ENCODE results near the gene CDC14B. TPM values are rescaled to one million over a fixed set of nuclear protein-coding genes. Genes with fewer than 3 reads are reported as not detected.

Gene CDC14B
- total and polyA plus RNA-seq, 4 donors, result 2.9 to 29.8 (median 8.0) TPM

DNA sequence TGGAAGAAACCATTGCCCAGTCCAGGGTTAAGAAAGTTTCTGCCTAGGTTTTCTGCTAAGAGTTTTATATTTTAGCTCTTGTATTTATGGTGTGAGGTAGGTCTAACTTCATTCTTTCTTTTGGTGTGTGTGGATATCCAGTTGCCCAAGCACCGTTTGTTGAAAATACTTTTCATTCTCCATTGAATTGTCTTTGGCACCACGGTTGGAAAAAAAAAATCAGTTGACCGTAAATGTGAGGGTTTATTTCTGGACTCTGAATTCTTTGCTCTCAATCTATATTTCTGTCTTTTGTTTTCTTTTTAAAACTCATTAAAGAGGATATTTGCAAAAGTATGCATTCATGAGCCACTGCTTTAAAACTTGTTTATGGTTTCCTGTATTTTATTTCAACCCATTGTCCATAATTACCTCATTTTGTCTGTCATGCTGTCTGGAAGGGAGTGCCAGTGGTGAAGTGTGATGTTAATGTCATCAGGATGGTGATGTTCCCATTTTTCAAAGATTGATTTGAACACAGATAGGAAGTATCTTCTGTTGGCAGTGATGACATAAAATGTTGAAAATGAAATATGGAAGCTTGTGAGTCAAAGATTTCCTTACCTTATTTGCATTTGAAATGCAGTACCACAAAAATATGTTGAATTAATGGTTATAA is 135.8 kb downstream of the CDC14B start:
- H3K9ac ChIP-seq (ENCODE audit: insufficient read depth in 1 of 2, low read length in 2 of 2), result no peak overlapping the region
- no peaks in the 10 kb centered on the region for H3K9me3 ChIP-seq (ENCODE audit: control insufficient read depth in 4 of 4, insufficient read depth in 3 of 4, low read length in 3 of 4)
- H3K27me3 ChIP-seq (ENCODE audit: control insufficient read depth in 3 of 3, insufficient read depth in 3 of 3, low read length in 2 of 3), result no peaks in the 10 kb centered on the region
- no peak overlapping the region for H3K4me3 ChIP-seq
- H3K4me1 ChIP-seq (ENCODE audit: control insufficient read depth in 5 of 5, insufficient read depth in 5 of 5, low read length in 5 of 5), result peaks cover 0 to 6% (median 0%) of the 10 kb centered on the region in 5 donors
- DNase-seq (no peak), ATAC-seq (ENCODE audit: insufficient read depth, low FRiP score) (no peak)
- TF ChIP-seq, protein P1, sequence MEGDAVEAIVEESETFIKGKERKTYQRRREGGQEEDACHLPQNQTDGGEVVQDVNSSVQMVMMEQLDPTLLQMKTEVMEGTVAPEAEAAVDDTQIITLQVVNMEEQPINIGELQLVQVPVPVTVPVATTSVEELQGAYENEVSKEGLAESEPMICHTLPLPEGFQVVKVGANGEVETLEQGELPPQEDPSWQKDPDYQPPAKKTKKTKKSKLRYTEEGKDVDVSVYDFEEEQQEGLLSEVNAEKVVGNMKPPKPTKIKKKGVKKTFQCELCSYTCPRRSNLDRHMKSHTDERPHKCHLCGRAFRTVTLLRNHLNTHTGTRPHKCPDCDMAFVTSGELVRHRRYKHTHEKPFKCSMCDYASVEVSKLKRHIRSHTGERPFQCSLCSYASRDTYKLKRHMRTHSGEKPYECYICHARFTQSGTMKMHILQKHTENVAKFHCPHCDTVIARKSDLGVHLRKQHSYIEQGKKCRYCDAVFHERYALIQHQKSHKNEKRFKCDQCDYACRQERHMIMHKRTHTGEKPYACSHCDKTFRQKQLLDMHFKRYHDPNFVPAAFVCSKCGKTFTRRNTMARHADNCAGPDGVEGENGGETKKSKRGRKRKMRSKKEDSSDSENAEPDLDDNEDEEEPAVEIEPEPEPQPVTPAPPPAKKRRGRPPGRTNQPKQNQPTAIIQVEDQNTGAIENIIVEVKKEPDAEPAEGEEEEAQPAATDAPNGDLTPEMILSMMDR (IDR thresholded peaks at IDR 0.05; ENCODE audit: control extremely low read depth, extremely low read depth), result no peak
- H3K27ac ChIP-seq (ENCODE audit: low read depth in 1 of 2, low read length in 1 of 2), result no peak overlapping the region
- 57 to 61% methylated on average over 3 of the region's 3 CpGs for WGBS, 2 donors
- peaks cover 0 to 25% (median 12%) of the 10 kb centered on the region in 4 donors for H3K36me3 ChIP-seq (ENCODE audit: control insufficient read depth in 4 of 4, insufficient read depth in 4 of 4, low read length in 4 of 4)

DNA sequence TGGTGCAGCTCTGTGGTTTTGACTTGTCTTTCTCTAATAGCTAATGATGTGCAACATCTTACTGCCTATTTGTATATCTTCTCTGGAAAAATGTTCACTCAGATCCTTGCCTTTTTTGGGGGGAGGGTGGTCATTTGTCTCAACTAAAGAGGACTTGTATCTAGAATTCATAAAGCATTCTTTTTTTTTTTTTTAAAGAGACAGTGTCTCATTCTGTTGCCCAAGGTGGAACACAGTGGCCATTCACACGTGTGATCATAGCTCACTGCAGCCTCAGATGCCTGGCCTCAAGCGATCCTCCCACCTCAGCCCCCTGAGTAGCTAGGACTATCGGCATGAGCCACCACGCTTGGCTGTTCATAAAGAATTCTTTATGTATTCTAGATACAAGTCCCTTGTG is 136.4 kb downstream of the CDC14B start:
- H3K27ac ChIP-seq (ENCODE audit: low read depth in 1 of 2, low read length in 1 of 2), result no peak overlapping the region
- TF ChIP-seq, protein P1 (IDR thresholded peaks at IDR 0.05; ENCODE audit: control extremely low read depth, extremely low read depth), result no peak

DNA sequence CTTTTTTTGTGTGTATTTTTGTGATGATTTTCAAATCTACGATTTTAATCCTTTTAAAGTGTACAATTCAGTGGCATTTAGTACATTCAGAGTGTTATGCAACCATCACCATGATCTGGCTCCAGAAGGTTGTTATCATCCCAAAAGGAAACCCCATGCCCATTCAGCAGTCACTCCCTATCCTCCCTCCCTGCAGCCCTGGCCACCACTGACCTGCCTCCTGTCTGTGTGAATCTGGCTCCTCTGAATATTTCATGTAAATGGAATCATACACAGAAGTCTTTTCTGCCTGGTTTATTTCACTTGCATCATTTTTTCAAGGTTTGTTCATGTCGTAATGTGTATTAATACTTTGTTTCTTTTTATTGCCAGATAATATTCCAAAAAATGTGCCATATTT is 137.2 kb downstream of the CDC14B start:
- Histone ChIP-seq H3K9ac (ENCODE audit: insufficient read depth in 1 of 2, low read length in 2 of 2) (no peak overlapping the region), H3K27ac (ENCODE audit: low read depth in 1 of 2, low read length in 1 of 2) (no peak overlapping the region), H3K36me3 (ENCODE audit: control insufficient read depth in 4 of 4, insufficient read depth in 4 of 4, low read length in 4 of 4) (peaks cover 0 to 17% (median 4%) of the 10 kb centered on the region in 4 donors), H3K9me3 (ENCODE audit: control insufficient read depth in 4 of 4, insufficient read depth in 3 of 4, low read length in 3 of 4) (no peaks in the 10 kb centered on the region), H3K27me3 (ENCODE audit: control insufficient read depth in 3 of 3, insufficient read depth in 3 of 3, low read length in 2 of 3) (no peaks in the 10 kb centered on the region), H3K4me1 (ENCODE audit: control insufficient read depth in 5 of 5, insufficient read depth in 5 of 5, low read length in 5 of 5) (peaks cover 0 to 3% (median 0%) of the 10 kb centered on the region in 5 donors), H3K4me3 (no peak overlapping the region)
- no peak for ATAC-seq (ENCODE audit: insufficient read depth, low FRiP score)
- no peak for DNase-seq
- 94 to 96% methylated on average over 2 of the region's 2 CpGs for WGBS, 2 donors
- TF ChIP-seq, protein P1 (IDR thresholded peaks at IDR 0.05; ENCODE audit: control extremely low read depth, extremely low read depth), result no peak

More for the DNA sequence above, 136.4 kb downstream of the CDC14B start:
- no peak for DNase-seq
- Histone ChIP-seq H3K9ac (ENCODE audit: insufficient read depth in 1 of 2, low read length in 2 of 2) (no peak overlapping the region), H3K9me3 (ENCODE audit: control insufficient read depth in 4 of 4, insufficient read depth in 3 of 4, low read length in 3 of 4) (no peaks in the 10 kb centered on the region), H3K36me3 (ENCODE audit: control insufficient read depth in 4 of 4, insufficient read depth in 4 of 4, low read length in 4 of 4) (peaks cover 0 to 18% (median 5%) of the 10 kb centered on the region in 4 donors), H3K27me3 (ENCODE audit: control insufficient read depth in 3 of 3, insufficient read depth in 3 of 3, low read length in 2 of 3) (no peaks in the 10 kb centered on the region), H3K4me1 (ENCODE audit: control insufficient read depth in 5 of 5, insufficient read depth in 5 of 5, low read length in 5 of 5) (peaks cover 0 to 6% (median 0%) of the 10 kb centered on the region in 5 donors), H3K4me3 (no peak overlapping the region)
- WGBS, 2 donors, result 94 to 98% methylated on average over 4 of the region's 4 CpGs
- no peak for ATAC-seq (ENCODE audit: insufficient read depth, low FRiP score)
